HCT116 (cell line): ENCODE results near the gene SMIM24. TPM values are rescaled to one million over a fixed set of nuclear protein-coding genes. Genes with fewer than 3 reads are reported as not detected.

Experiments used
- ATAC-seq: fragments of 200-7000 bp; cut with Tn5 transposase; 2 replicates; pipeline ENCODE4 v1.9.1; 2020; ENCODE audit warnings: mild to moderate bottlenecking, moderate library complexity
- BruUV-seq: library from RNA; stranded (reverse); fragments of 400-500 nt; replicated peaks from 2 replicates; lab custom pipeline; 2021; lab: Mats Ljungman, UMichigan
- CTCF ChIA-PET: fragments of 300-600 bp; sonication (Branson Sonifier 250); formaldehyde crosslinking; loops from one replicate; lab custom pipeline; 2021; ENCODE audit warnings: antibody characterized with exemption; lab: Charles Lee
- POLR2A ChIA-PET: fragments of 300-600, 350-600 bp; sonication (Branson Sonifier 250); formaldehyde crosslinking; loops from one replicate; lab custom pipeline; 2021; ENCODE audit warnings: antibody characterized with exemption; lab: Charles Lee
- RAD21 ChIA-PET, 2 experiments: fragments of 300-600 bp; sonication (Branson Sonifier 250); formaldehyde crosslinking; loops; one replicate each; lab custom pipeline; 2023; ENCODE audit warnings: low total read pairs in 2 of 2; ENCODE audit not compliant: uncharacterized antibody in 2 of 2, unreplicated experiment in 2 of 2, low non-redundant PET in 1 of 2; lab: Charles Lee
- DNase-seq: peaks from one replicate; pipeline ENCODE4 v3.0.0-alpha.2; 2010; ENCODE audit warnings: low read depth, low spot score
- H2AFZ ChIP-seq: fragments of 200-600 bp; shearing (Covaris generic), sonication (generic); 2 replicates; pipeline ENCODE4 v1.6.1; 2017; ENCODE audit warnings: low read depth, mixed run types, mixed read lengths, antibody characterized with exemption, low read length; ENCODE audit not compliant: poor library complexity, severe bottlenecking
- H3K27ac ChIP-seq: 2 replicates; pipeline ENCODE4 v1.5.1; 2012; ENCODE audit warnings: low read depth, low read length
- H3K27me3 ChIP-seq: fragments of 200-600 bp; sonication (generic); 2 replicates; pipeline ENCODE4 v1.6.1; 2016; ENCODE audit warnings: mixed run types, low read length, mixed read lengths; ENCODE audit not compliant: insufficient read depth
- H3K36me3 ChIP-seq, 2 experiments: fragments of 200-500 bp in 1 of 2; fragments of 200-600 bp in 1 of 2; sonication (Bioruptor generic) in 1 of 2; sonication (generic) in 1 of 2; 2 replicates each; pipeline versions ENCODE4 v1.5.1 to v1.6.1; 2014 to 2016; ENCODE audit warnings: low read length in 2 of 2, inconsistent platforms in 1 of 2, mixed read lengths in 1 of 2, mixed run types in 1 of 2; ENCODE audit not compliant: insufficient read depth in 2 of 2, control insufficient read depth in 1 of 2
- H3K4me1 ChIP-seq, 2 experiments: fragments of 200-600 bp in 1 of 2; sonication (generic) in 1 of 2; 2 replicates each; pipeline versions ENCODE4 v1.5.1 to v1.6.1; 2012 to 2017; ENCODE audit warnings: low read length in 2 of 2, inconsistent platforms in 1 of 2, mild to moderate bottlenecking in 1 of 2, mixed read lengths in 1 of 2, mixed run types in 1 of 2, moderate library complexity in 1 of 2; ENCODE audit not compliant: insufficient read depth in 2 of 2, control insufficient read depth in 1 of 2
- H3K4me2 ChIP-seq: fragments of 200-600 bp; sonication (generic); 2 replicates; pipeline ENCODE4 v1.6.1; 2017; ENCODE audit warnings: mixed run types, low read length, mixed read lengths
- H3K4me3 ChIP-seq, 2 experiments: fragments of 200-600 bp in 1 of 2; sonication (generic) in 1 of 2; replicated peaks in 1 of 2; 2 replicates each; pipeline ENCODE4 v1.5.1; 2011 to 2016; ENCODE audit warnings: low read length in 2 of 2, control low read depth in 1 of 2, low read depth in 1 of 2, mild to moderate bottlenecking in 1 of 2, mixed read lengths in 1 of 2, mixed run types in 1 of 2
- H3K79me2 ChIP-seq: fragments of 200-600 bp; sonication (generic); 2 replicates; pipeline ENCODE4 v1.6.1; 2017; ENCODE audit warnings: mild to moderate bottlenecking, mixed run types, low read length, moderate library complexity, mixed read lengths; ENCODE audit not compliant: insufficient read depth
- H3K9ac ChIP-seq: fragments of 200-600 bp; sonication (generic); 2 replicates; pipeline ENCODE4 v1.6.1; 2016; ENCODE audit warnings: low read length, mixed read lengths
- H3K9me2 ChIP-seq: fragments of 200-600 bp; sonication (generic), shearing (Covaris generic); 2 replicates; pipeline ENCODE4 v1.6.1; 2017; ENCODE audit warnings: mixed run types, mild to moderate bottlenecking, moderate library complexity; ENCODE audit not compliant: insufficient read depth
- H3K9me3 ChIP-seq, 2 experiments: fragments of 200-500 bp in 1 of 2; fragments of 200-600 bp in 1 of 2; sonication (Bioruptor generic) in 1 of 2; sonication (generic) in 1 of 2; 2 replicates each; pipeline ENCODE4 v1.6.1; 2014 to 2017; ENCODE audit warnings: low read length in 2 of 2, mixed read lengths in 2 of 2, inconsistent platforms in 1 of 2, low read depth in 1 of 2, mild to moderate bottlenecking in 1 of 2, mixed run types in 1 of 2, moderate library complexity in 1 of 2; ENCODE audit not compliant: control insufficient read depth in 1 of 2, insufficient read depth in 1 of 2
- H4K20me1 ChIP-seq: fragments of 200-600 bp; sonication (generic), shearing (Covaris generic); 2 replicates; pipeline ENCODE4 v1.6.1; 2017; ENCODE audit warnings: mixed run types, mild to moderate bottlenecking, moderate library complexity; ENCODE audit not compliant: insufficient read depth
- CEBPB ChIP-seq: IDR thresholded peaks from 2 replicates; pipeline ENCODE4 v1.6.1; 2012; ENCODE audit warnings: low read depth
- EGR1 ChIP-seq: IDR thresholded peaks from 2 replicates; pipeline ENCODE4 v1.6.1; 2012; ENCODE audit warnings: low read depth
- ELF1 ChIP-seq: IDR thresholded peaks from 2 replicates; pipeline ENCODE4 v1.6.1; 2012; ENCODE audit warnings: low read depth, borderline replicate concordance
- EZH2 ChIP-seq: fragments of 200-600 bp; sonication (generic); IDR thresholded peaks from 2 replicates; pipeline ENCODE4 v1.6.1; 2017; ENCODE audit warnings: antibody characterized with exemption, mixed run types
- EZH2phosphoT487 ChIP-seq: fragments of 200-600 bp; IDR thresholded peaks from 2 replicates; pipeline ENCODE4 v1.6.1; 2018; ENCODE audit warnings: antibody characterized with exemption, borderline replicate concordance
- FOSL1 ChIP-seq: IDR thresholded peaks from 2 replicates; pipeline ENCODE4 v1.6.1; 2012; ENCODE audit warnings: low read depth
- JUND ChIP-seq: IDR thresholded peaks from 2 replicates; pipeline ENCODE4 v1.6.1; 2012
- POLR2A ChIP-seq: IDR thresholded peaks from 2 replicates; pipeline ENCODE4 v1.7.0; 2011; ENCODE audit warnings: borderline replicate concordance; ENCODE audit not compliant: insufficient read depth, insufficient read length; ENCODE audit errors: extremely low read depth
- SIN3A ChIP-seq: IDR thresholded peaks from 2 replicates; pipeline ENCODE4 v1.6.1; 2012; ENCODE audit warnings: low read depth
- SRF ChIP-seq: IDR thresholded peaks from 2 replicates; pipeline ENCODE4 v1.6.1; 2012; ENCODE audit warnings: low read depth
- TCF7L2 ChIP-seq: IDR thresholded peaks from 2 replicates; pipeline ENCODE4 v1.7.0; 2011; ENCODE audit warnings: borderline replicate concordance, inconsistent platforms; ENCODE audit not compliant: insufficient read depth, insufficient read length; ENCODE audit errors: extremely low read depth
- YY1 ChIP-seq: IDR thresholded peaks from 2 replicates; pipeline ENCODE4 v1.6.1; 2011; ENCODE audit warnings: low read length, low read depth, moderate library complexity, mild to moderate bottlenecking; ENCODE audit not compliant: insufficient replicate concordance; ENCODE audit errors: extremely low read depth
- ZFX ChIP-seq: fragments of 450-650 bp; IDR thresholded peaks from 2 replicates; pipeline ENCODE4 v1.6.1; 2017
- ZNF274 ChIP-seq: fragments of 200-500 bp; sonication (Bioruptor generic); IDR thresholded peaks from 2 replicates; pipeline ENCODE4 v1.6.1; 2014; ENCODE audit warnings: mild to moderate bottlenecking, low read depth, low read length, inconsistent platforms
- intact Hi-C: fragments of 100-400 bp; cut with micrococcal nuclease; formaldehyde crosslinking; loops from 2 replicates; pipeline ENCODE4 v1.10.0; 2022
- total RNA-seq: library from RNA; stranded (reverse); gene quantifications from one replicate; pipeline ENCODE4 v1.2.1, GENCODE V29; 2021; ENCODE audit not compliant: unreplicated experiment
- TF ChIP-seq, protein P1 (sequence below): IDR thresholded peaks from 2 replicates; pipeline ENCODE4 v1.6.1; 2011; ENCODE audit warnings: mild to moderate bottlenecking, low read length, moderate library complexity; ENCODE audit not compliant: insufficient replicate concordance; ENCODE audit errors: extremely low read depth
- TF ChIP-seq, protein P2 (sequence below): IDR thresholded peaks from 2 replicates; pipeline ENCODE4 v1.6.1; 2012
- TF ChIP-seq, protein P3 (sequence below): IDR thresholded peaks from 2 replicates; pipeline ENCODE4 v1.6.1; 2012; ENCODE audit warnings: low read depth

SMIM24 gene
- total RNA-seq, 1 experiment from 2014 or later = not detected

DNA sequence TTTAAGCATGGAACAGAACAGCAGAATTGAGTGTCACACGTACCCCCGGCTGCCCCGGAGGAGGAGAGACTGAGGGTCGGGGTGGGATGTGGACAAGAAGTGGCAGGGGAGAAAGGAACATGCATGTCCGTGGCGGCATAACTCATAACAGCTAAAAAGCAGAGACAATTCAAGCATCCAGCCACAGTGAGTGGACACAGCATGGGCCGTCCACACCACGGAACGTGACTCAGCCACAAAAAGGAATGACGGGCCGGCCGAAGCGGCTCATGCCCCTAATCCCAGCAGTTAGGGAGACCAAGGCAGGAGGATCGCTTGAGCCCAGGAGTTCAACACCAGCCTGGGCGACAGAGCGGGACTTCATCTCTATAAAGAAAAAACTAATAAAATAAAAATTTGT, 12.6 kb upstream of the SMIM24 start:
- no peaks in the 10 kb centered on the region for H3K9me2 ChIP-seq
- no TSS peak for BruUV-seq
- POLR2A ChIA-PET = no interaction called here
- H4K20me1 ChIP-seq = no peaks in the 10 kb centered on the region
- intact Hi-C loops = no loop called here
- no peaks in the 10 kb centered on the region for H3K9me3 ChIP-seq
- CTCF ChIA-PET = no interaction called here
- no peaks in the 10 kb centered on the region for H3K27me3 ChIP-seq
- H3K36me3 ChIP-seq = peaks cover 2 to 22% of the 10 kb centered on the region in 2 experiments; a peak in 3 of 4 replicates
- H3K79me2 ChIP-seq = peaks cover 13% of the 10 kb centered on the region
- no peak overlapping the region for H3K27ac ChIP-seq
- TF ChIP-seq EGR1 = no peak
- no peak for TF ChIP-seq SIN3A
- TF ChIP-seq ELF1 = no peak
- TF ChIP-seq, protein P1, sequence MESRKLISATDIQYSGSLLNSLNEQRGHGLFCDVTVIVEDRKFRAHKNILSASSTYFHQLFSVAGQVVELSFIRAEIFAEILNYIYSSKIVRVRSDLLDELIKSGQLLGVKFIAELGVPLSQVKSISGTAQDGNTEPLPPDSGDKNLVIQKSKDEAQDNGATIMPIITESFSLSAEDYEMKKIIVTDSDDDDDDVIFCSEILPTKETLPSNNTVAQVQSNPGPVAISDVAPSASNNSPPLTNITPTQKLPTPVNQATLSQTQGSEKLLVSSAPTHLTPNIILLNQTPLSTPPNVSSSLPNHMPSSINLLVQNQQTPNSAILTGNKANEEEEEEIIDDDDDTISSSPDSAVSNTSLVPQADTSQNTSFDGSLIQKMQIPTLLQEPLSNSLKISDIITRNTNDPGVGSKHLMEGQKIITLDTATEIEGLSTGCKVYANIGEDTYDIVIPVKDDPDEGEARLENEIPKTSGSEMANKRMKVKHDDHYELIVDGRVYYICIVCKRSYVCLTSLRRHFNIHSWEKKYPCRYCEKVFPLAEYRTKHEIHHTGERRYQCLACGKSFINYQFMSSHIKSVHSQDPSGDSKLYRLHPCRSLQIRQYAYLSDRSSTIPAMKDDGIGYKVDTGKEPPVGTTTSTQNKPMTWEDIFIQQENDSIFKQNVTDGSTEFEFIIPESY = no peak
- TF ChIP-seq SRF = no peak
- TF ChIP-seq FOSL1 = no peak
- no peak for TF ChIP-seq ZFX
- TF ChIP-seq CEBPB = no peak
- no peak for TF ChIP-seq YY1
- no peak for TF ChIP-seq ZNF274
- TF ChIP-seq POLR2A = no peak
- TF ChIP-seq, protein P2, sequence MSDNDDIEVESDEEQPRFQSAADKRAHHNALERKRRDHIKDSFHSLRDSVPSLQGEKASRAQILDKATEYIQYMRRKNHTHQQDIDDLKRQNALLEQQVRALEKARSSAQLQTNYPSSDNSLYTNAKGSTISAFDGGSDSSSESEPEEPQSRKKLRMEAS = no peak
- TF ChIP-seq EZH2 = no peak
- no peak for TF ChIP-seq TCF7L2
- TF ChIP-seq EZH2phosphoT487 = no peak
- TF ChIP-seq JUND = no peak
- TF ChIP-seq, protein P3, sequence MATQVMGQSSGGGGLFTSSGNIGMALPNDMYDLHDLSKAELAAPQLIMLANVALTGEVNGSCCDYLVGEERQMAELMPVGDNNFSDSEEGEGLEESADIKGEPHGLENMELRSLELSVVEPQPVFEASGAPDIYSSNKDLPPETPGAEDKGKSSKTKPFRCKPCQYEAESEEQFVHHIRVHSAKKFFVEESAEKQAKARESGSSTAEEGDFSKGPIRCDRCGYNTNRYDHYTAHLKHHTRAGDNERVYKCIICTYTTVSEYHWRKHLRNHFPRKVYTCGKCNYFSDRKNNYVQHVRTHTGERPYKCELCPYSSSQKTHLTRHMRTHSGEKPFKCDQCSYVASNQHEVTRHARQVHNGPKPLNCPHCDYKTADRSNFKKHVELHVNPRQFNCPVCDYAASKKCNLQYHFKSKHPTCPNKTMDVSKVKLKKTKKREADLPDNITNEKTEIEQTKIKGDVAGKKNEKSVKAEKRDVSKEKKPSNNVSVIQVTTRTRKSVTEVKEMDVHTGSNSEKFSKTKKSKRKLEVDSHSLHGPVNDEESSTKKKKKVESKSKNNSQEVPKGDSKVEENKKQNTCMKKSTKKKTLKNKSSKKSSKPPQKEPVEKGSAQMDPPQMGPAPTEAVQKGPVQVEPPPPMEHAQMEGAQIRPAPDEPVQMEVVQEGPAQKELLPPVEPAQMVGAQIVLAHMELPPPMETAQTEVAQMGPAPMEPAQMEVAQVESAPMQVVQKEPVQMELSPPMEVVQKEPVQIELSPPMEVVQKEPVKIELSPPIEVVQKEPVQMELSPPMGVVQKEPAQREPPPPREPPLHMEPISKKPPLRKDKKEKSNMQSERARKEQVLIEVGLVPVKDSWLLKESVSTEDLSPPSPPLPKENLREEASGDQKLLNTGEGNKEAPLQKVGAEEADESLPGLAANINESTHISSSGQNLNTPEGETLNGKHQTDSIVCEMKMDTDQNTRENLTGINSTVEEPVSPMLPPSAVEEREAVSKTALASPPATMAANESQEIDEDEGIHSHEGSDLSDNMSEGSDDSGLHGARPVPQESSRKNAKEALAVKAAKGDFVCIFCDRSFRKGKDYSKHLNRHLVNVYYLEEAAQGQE = no peak
- TF ChIP-seq, all 23 proteins: peak for 0
- no peak overlapping the region for H3K4me2 ChIP-seq
- DNase-seq = no peak
- no peak for ATAC-seq
- RAD21 ChIA-PET = no interaction called here
- H3K4me3 ChIP-seq = no peak overlapping the region
- no peak overlapping the region for H3K9ac ChIP-seq
- no peak overlapping the region for H2AFZ ChIP-seq
- no peaks in the 10 kb centered on the region for H3K4me1 ChIP-seq
